KMS-11 (cell line): ENCODE results near the gene ITGA2.

Source experiments
- H2AFZ ChIP-seq: fragments of 200-600 bp; sonication (generic); 2 replicates; pipeline ENCODE4 v1.6.1; 2016; ENCODE audit warnings: antibody characterized with exemption, mixed run types, low read depth
- H3K27ac ChIP-seq: fragments of 200-600 bp; sonication (generic); 2 replicates; pipeline ENCODE4 v1.6.1; 2016; ENCODE audit warnings: mild to moderate bottlenecking, mixed run types
- H3K27me3 ChIP-seq: fragments of 200-600 bp; sonication (generic); 2 replicates; pipeline ENCODE4 v1.6.1; 2017; ENCODE audit warnings: mild to moderate bottlenecking, low read depth, mixed run types, moderate library complexity; ENCODE audit not compliant: insufficient read depth
- H3K36me3 ChIP-seq: fragments of 200-600 bp; sonication (generic); 2 replicates; pipeline ENCODE4 v1.6.1; 2017; ENCODE audit warnings: mild to moderate bottlenecking, mixed run types; ENCODE audit not compliant: insufficient read depth
- H3K4me1 ChIP-seq: fragments of 200-600 bp; sonication (generic); 2 replicates; pipeline ENCODE4 v1.6.1; 2016; ENCODE audit warnings: mild to moderate bottlenecking, low read depth, mixed run types; ENCODE audit not compliant: poor library complexity, severe bottlenecking
- H3K4me2 ChIP-seq: fragments of 200-600 bp; sonication (generic); 2 replicates; pipeline ENCODE4 v1.7.0; 2016; ENCODE audit warnings: mild to moderate bottlenecking, mixed run types
- H3K4me3 ChIP-seq: fragments of 200-600 bp; sonication (generic); IDR thresholded peaks from 2 replicates; pipeline ENCODE4 v1.6.1; 2017; ENCODE audit warnings: low read depth, low read length, mixed read lengths; ENCODE audit not compliant: insufficient read depth
- H3K79me2 ChIP-seq: fragments of 200-600 bp; sonication (generic); 2 replicates; pipeline ENCODE4 v1.6.1; 2016; ENCODE audit warnings: low read depth, mixed run types; ENCODE audit not compliant: insufficient read depth
- H3K9ac ChIP-seq: fragments of 200-600 bp; sonication (generic); 2 replicates; pipeline ENCODE4 v1.6.1; 2016; ENCODE audit warnings: mild to moderate bottlenecking, mixed run types
- H4K20me1 ChIP-seq: fragments of 200-600 bp; sonication (generic); 2 replicates; pipeline ENCODE4 v1.6.1; 2016; ENCODE audit warnings: mild to moderate bottlenecking, mixed run types; ENCODE audit not compliant: insufficient read depth
- TF ChIP-seq, protein P1 (sequence below): fragments of 200-600 bp; sonication (generic); conservative IDR thresholded peaks from 2 replicates; pipeline ENCODE4 v1.6.1; 2017; ENCODE audit warnings: low read depth, mild to moderate bottlenecking, antibody characterized with exemption, low read length, moderate library complexity, mixed read lengths

The ITGA2 gene

DNA sequence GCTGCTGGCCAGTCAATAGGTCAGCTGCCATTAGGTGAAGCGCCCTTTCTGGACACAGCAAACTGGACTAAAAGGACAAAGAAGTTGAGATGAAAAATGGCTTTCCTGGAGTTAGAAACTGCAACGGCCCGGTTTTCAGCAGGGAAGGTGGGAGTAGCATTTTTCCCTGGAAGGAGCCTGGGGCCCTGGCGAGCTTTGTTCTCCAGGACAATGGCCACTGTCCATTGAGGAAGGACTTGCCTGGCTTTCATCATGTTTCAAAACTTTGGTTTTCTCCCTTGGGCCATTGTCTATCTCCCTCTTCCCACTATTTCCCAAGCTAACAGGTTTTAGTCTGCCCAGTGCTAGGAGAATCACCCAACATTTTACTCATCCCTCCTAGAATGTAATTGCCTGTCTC lies 64.2 kb downstream of the ITGA2 start:
- Histone ChIP-seq H3K4me2 (no peak overlapping the region), H3K4me1 (no peaks in the 10 kb centered on the region), H3K9ac (no peak overlapping the region), H3K36me3 (no peaks in the 10 kb centered on the region), H3K4me3 (no peak overlapping the region), H3K27ac (no peak overlapping the region), H4K20me1 (no peaks in the 10 kb centered on the region), H2AFZ (no peak overlapping the region), H3K79me2 (no peaks in the 10 kb centered on the region), H3K27me3 (no peaks in the 10 kb centered on the region)
- TF ChIP-seq, protein P1, sequence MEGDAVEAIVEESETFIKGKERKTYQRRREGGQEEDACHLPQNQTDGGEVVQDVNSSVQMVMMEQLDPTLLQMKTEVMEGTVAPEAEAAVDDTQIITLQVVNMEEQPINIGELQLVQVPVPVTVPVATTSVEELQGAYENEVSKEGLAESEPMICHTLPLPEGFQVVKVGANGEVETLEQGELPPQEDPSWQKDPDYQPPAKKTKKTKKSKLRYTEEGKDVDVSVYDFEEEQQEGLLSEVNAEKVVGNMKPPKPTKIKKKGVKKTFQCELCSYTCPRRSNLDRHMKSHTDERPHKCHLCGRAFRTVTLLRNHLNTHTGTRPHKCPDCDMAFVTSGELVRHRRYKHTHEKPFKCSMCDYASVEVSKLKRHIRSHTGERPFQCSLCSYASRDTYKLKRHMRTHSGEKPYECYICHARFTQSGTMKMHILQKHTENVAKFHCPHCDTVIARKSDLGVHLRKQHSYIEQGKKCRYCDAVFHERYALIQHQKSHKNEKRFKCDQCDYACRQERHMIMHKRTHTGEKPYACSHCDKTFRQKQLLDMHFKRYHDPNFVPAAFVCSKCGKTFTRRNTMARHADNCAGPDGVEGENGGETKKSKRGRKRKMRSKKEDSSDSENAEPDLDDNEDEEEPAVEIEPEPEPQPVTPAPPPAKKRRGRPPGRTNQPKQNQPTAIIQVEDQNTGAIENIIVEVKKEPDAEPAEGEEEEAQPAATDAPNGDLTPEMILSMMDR: no peak

DNA sequence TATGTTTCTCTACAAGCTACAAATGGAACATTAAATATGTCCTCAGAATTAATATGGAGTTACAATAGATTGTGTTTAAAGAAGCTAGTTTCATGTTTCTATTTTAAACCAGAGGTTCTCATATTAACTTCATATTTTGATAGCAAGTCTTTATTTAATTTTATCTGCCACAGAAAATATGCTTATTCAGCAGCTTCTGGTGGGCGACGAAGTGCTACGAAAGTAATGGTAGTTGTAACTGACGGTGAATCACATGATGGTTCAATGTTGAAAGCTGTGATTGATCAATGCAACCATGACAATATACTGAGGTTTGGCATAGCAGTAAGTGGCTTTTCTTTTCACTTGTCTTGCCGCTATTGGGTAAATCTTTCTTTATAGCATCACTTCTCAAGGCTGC lies 66.2 kb downstream of the ITGA2 start:
- no peak overlapping the region for H3K27ac ChIP-seq
- H3K27me3 ChIP-seq: no peaks in the 10 kb centered on the region
- H3K4me2 ChIP-seq: no peak overlapping the region
- H3K36me3 ChIP-seq: no peaks in the 10 kb centered on the region
- TF ChIP-seq, protein P1: no peak
- H4K20me1 ChIP-seq: no peaks in the 10 kb centered on the region
- no peaks in the 10 kb centered on the region for H3K4me1 ChIP-seq
- H2AFZ ChIP-seq: no peak overlapping the region
- H3K79me2 ChIP-seq: no peaks in the 10 kb centered on the region
- H3K4me3 ChIP-seq: no peak overlapping the region
- H3K9ac ChIP-seq: no peak overlapping the region

DNA sequence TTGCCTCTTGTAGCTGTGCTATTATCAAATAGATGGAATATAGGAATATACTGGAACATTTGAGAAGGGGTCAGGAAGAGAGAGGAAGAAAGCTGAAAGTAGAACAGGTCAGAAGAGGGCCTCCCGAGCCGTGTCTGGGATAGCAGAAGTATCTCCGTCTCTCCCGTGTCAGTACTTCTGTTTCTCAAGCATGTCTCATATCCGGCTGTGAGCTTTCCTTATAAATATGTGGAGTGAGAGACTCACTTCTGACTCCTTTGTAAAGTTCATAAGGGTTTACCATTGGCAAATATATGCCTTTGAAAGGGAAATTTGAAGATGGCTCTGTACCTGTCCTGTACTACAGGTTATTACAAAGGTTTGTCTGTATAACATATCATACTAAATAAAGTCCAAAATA lies 70.1 kb downstream of the ITGA2 start:
- Histone ChIP-seq H2AFZ (no peak overlapping the region), H3K27me3 (no peaks in the 10 kb centered on the region), H3K4me1 (no peaks in the 10 kb centered on the region), H3K4me3 (no peak overlapping the region), H4K20me1 (no peaks in the 10 kb centered on the region), H3K9ac (no peak overlapping the region), H3K27ac (no peak overlapping the region), H3K36me3 (no peaks in the 10 kb centered on the region), H3K79me2 (no peaks in the 10 kb centered on the region), H3K4me2 (no peak overlapping the region)
- TF ChIP-seq, protein P1: no peak

DNA sequence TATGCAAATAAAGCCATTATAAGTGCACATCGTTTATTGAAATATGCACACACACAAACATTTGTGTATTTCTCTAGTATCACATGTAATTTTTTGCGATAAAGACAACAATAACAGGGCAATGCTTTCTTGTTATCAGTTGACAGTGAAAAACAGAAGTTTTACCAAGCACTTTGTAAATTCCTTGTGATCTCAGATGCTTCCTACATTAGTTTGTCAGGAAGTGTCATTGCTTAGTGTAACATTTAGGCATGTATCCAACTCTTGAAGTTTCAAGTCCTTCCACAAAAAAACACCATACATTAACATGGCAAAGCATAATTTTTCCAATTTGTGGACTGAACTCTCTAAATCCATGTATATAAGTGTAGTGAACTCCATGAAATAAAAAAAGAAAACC lies 74.0 kb downstream of the ITGA2 start:
- TF ChIP-seq, protein P1: no peak
- Histone ChIP-seq H3K4me1 (no peaks in the 10 kb centered on the region), H3K79me2 (no peaks in the 10 kb centered on the region), H3K36me3 (no peaks in the 10 kb centered on the region), H3K27me3 (no peaks in the 10 kb centered on the region), H4K20me1 (no peaks in the 10 kb centered on the region), H3K9ac (no peak overlapping the region), H3K27ac (no peak overlapping the region), H3K4me3 (no peak overlapping the region), H2AFZ (no peak overlapping the region), H3K4me2 (no peak overlapping the region)

DNA sequence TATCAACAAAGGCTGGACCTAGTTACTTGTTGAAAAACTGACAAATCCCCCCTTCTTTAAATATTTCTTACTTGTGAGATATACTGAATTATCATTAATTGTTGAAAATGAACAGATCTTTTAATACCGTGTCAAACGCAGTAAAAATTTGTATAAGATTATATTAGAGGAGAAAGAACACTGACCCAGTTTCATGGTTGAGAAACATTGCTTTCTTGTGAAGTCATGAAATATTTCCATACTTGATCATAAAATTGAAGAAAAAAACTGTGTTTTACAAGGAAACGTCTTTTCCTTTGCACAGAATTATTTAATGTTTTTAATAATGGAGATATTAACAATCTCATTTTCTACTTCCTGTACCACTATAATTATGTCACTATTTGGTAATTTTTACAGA lies 74.6 kb downstream of the ITGA2 start:
- TF ChIP-seq, protein P1: no peak
- no peak overlapping the region for H3K27ac ChIP-seq
- no peaks in the 10 kb centered on the region for H3K27me3 ChIP-seq
- no peaks in the 10 kb centered on the region for H3K79me2 ChIP-seq
- H4K20me1 ChIP-seq: no peaks in the 10 kb centered on the region
- no peak overlapping the region for H3K4me2 ChIP-seq
- H3K4me1 ChIP-seq: no peaks in the 10 kb centered on the region
- H3K4me3 ChIP-seq: no peak overlapping the region
- no peak overlapping the region for H2AFZ ChIP-seq
- no peak overlapping the region for H3K9ac ChIP-seq
- H3K36me3 ChIP-seq: no peaks in the 10 kb centered on the region
